Stimulated activated CD4-positive, alpha-beta T cell treated with anti-CD3 and anti-CD28 coated beads, Interleukin-4, amount 100 ng/mL, for 48 hours (primary cell): ENCODE measurements around the gene NF2.

Experiments
- DNase-seq, 2 donors: peaks; one replicate each; pipeline ENCODE4 v3.0.0-alpha.2; 2020; ENCODE audit warnings: low read depth in 2 of 2

Gene NF2

GRCh38 chr22:29630987-29631386 is 27.6 kb downstream of the NF2 start:
- DNase-seq, result no peak

- DNase-seq, result no peak
Measured at GRCh38 chr22:29631725-29632124, 28.3 kb downstream of the NF2 start.

- DNase-seq, result no peak
Measured at GRCh38 chr22:29632672-29633071, 29.2 kb downstream of the NF2 start.

GRCh38 chr22:29633514-29634312 is 30.3 kb downstream of the NF2 start:
- no peak for DNase-seq

GRCh38 chr22:29634847-29635246 is 31.4 kb downstream of the NF2 start:
- DNase-seq, result no peak

- DNase-seq, result no peak
Measured at GRCh38 chr22:29635734-29636357, 32.4 kb downstream of the NF2 start.

GRCh38 chr22:29636751-29637150 is 33.3 kb downstream of the NF2 start:
- DNase-seq, result no peak

GRCh38 chr22:29637181-29637580 is 33.7 kb downstream of the NF2 start:
- no peak for DNase-seq

- no peak for DNase-seq
Measured at GRCh38 chr22:29638678-29639077, 35.2 kb downstream of the NF2 start.

- no peak for DNase-seq
Measured at GRCh38 chr22:29639096-29639495, 35.7 kb downstream of the NF2 start.

GRCh38 chr22:29641042-29641699 is 37.7 kb downstream of the NF2 start:
- no peak for DNase-seq

- no peak for DNase-seq
Measured at GRCh38 chr22:29641700-29642330, 38.4 kb downstream of the NF2 start.

GRCh38 chr22:29642694-29643093 is 39.3 kb downstream of the NF2 start:
- no peak for DNase-seq

- DNase-seq, result no peak
Measured at GRCh38 chr22:29647954-29648737, 44.7 kb downstream of the NF2 start.

GRCh38 chr22:29650370-29650769 is 46.9 kb downstream of the NF2 start:
- DNase-seq, result no peak

- no peak for DNase-seq
Measured at GRCh38 chr22:29651652-29652051, 48.2 kb downstream of the NF2 start.

GRCh38 chr22:29654420-29654819 is 51.0 kb downstream of the NF2 start:
- no peak for DNase-seq

- no peak for DNase-seq
Measured at GRCh38 chr22:29654882-29655281, 51.4 kb downstream of the NF2 start.

- DNase-seq, result no peak
Measured at GRCh38 chr22:29658176-29658575, 54.7 kb downstream of the NF2 start.

- no peak for DNase-seq
Measured at GRCh38 chr22:29660021-29660420, 56.6 kb downstream of the NF2 start.

GRCh38 chr22:29661336-29661735 is 57.9 kb downstream of the NF2 start:
- DNase-seq, result no peak
